Lower lobe of right lung (tissue), 2 donors: ENCODE data around the gene RPL37A. TPM values are rescaled to one million over a fixed set of nuclear protein-coding genes. Genes with fewer than 3 reads are reported as not detected.

Experiments used
- ATAC-seq, 2 donors: fragments of 200-7000 bp; cut with Tn5 transposase; one replicate each; pipeline ENCODE4 v1.9.1; 2020 to 2022; ENCODE audit warnings: mild to moderate bottlenecking in 2 of 2, moderate library complexity in 2 of 2
- DNase-seq: peaks from one replicate; pipeline ENCODE4 v3.0.0-alpha.2; 2020
- H3K27ac ChIP-seq: fragments of 200-600 bp; one replicate; pipeline ENCODE4 v1.8.0; 2022
- H3K27me3 ChIP-seq: fragments of 200-600 bp; one replicate; pipeline ENCODE4 v1.8.0; 2022; ENCODE audit warnings: low read depth
- H3K36me3 ChIP-seq: fragments of 200-600 bp; one replicate; pipeline ENCODE4 v1.8.0; 2022; ENCODE audit warnings: mild to moderate bottlenecking
- H3K4me1 ChIP-seq: fragments of 200-600 bp; one replicate; pipeline ENCODE4 v1.8.0; 2022
- H3K4me3 ChIP-seq: fragments of 200-600 bp; one replicate; pipeline ENCODE4 v1.8.0; 2022; ENCODE audit warnings: mild to moderate bottlenecking
- H3K9me3 ChIP-seq: fragments of 200-600 bp; one replicate; pipeline ENCODE4 v1.8.0; 2022
- CTCF ChIP-seq: fragments of 200-600 bp; IDR thresholded peaks from one replicate; pipeline ENCODE4 v1.8.0; 2022; ENCODE audit warnings: antibody characterized with exemption, mild to moderate bottlenecking
- intact Hi-C: fragments of 100-400 bp; cut with DNase I; formaldehyde crosslinking; loops from one replicate; pipeline ENCODE4 v1.11.0; 2022
- total RNA-seq: library from RNA; stranded (reverse); fragmentation: NEBNext Ultra II Directional; extraction: Animal tissue kit (Norgen Biotek cat#: 25700); gene quantifications from one replicate; pipeline ENCODE4 v1.2.1, GENCODE V29; 2021
- donor health status: DM: no; HTN: yes; CAD: no; lungs with severe emphysema.

Gene RPL37A
- total RNA-seq, 1 donor from 2014 or later = 1,974 TPM

- no peak for TF ChIP-seq CTCF
- DNase-seq = no peak
- no peaks in the 10 kb centered on the region for H3K9me3 ChIP-seq
- intact Hi-C loops = no loop called here
- no peak overlapping the region for H3K27ac ChIP-seq
- no peak for ATAC-seq
- H3K4me1 ChIP-seq = no peaks in the 10 kb centered on the region
- H3K4me3 ChIP-seq = no peak overlapping the region
- H3K27me3 ChIP-seq = no peaks in the 10 kb centered on the region
- H3K36me3 ChIP-seq = peaks cover 62% of the 10 kb centered on the region
Observed at GRCh38 chr2:216480221-216480620, 18.4 kb upstream of the RPL37A start.

GRCh38 chr2:216482640-216483039 lies 16.0 kb upstream of the RPL37A start:
- intact Hi-C loops = no loop called here
- TF ChIP-seq CTCF = no peak
- Histone ChIP-seq H3K27me3 (no peaks in the 10 kb centered on the region), H3K4me3 (no peak overlapping the region), H3K4me1 (no peaks in the 10 kb centered on the region), H3K36me3 (peaks cover 50% of the 10 kb centered on the region), H3K9me3 (no peaks in the 10 kb centered on the region), H3K27ac (no peak overlapping the region)
- ATAC-seq (no peak), DNase-seq (no peak)

- H3K36me3 ChIP-seq = peaks cover 26% of the 10 kb centered on the region
- no peak overlapping the region for H3K27ac ChIP-seq
- H3K4me3 ChIP-seq = no peak overlapping the region
- DNase-seq (no peak), ATAC-seq (no peak)
- no peak for TF ChIP-seq CTCF
- no peaks in the 10 kb centered on the region for H3K4me1 ChIP-seq
- H3K27me3 ChIP-seq = no peaks in the 10 kb centered on the region
- no peaks in the 10 kb centered on the region for H3K9me3 ChIP-seq
- intact Hi-C loops = no loop called here
Observed at GRCh38 chr2:216485237-216485636, 13.4 kb upstream of the RPL37A start.

GRCh38 chr2:216485745-216486144 lies 12.9 kb upstream of the RPL37A start:
- DNase-seq (no peak), ATAC-seq (peak; percentile 48 to 71)
- TF ChIP-seq CTCF = no peak
- Histone ChIP-seq H3K9me3 (no peaks in the 10 kb centered on the region), H3K4me1 (no peaks in the 10 kb centered on the region), H3K4me3 (no peak overlapping the region), H3K27ac (no peak overlapping the region), H3K27me3 (no peaks in the 10 kb centered on the region), H3K36me3 (peaks cover 21% of the 10 kb centered on the region)
- intact Hi-C loops = no loop called here

- H3K27ac ChIP-seq = no peak overlapping the region
- intact Hi-C loops = no loop called here
- H3K4me3 ChIP-seq = no peak overlapping the region
- H3K4me1 ChIP-seq = no peaks in the 10 kb centered on the region
- DNase-seq (no peak), ATAC-seq (no peak)
- no peaks in the 10 kb centered on the region for H3K9me3 ChIP-seq
- no peak for TF ChIP-seq CTCF
- H3K27me3 ChIP-seq = no peaks in the 10 kb centered on the region
- peaks cover 17% of the 10 kb centered on the region for H3K36me3 ChIP-seq
Observed at GRCh38 chr2:216486271-216486670, 12.4 kb upstream of the RPL37A start.

- H3K9me3 ChIP-seq = no peaks in the 10 kb centered on the region
- no peaks in the 10 kb centered on the region for H3K27me3 ChIP-seq
- intact Hi-C loops = no loop called here
- no peak for DNase-seq
- TF ChIP-seq CTCF = no peak
- H3K36me3 ChIP-seq = peaks cover 17% of the 10 kb centered on the region
- H3K4me1 ChIP-seq = peaks cover 3% of the 10 kb centered on the region
- no peak overlapping the region for H3K4me3 ChIP-seq
- no peak overlapping the region for H3K27ac ChIP-seq
- peak; percentile 41 to 60 for ATAC-seq
Observed at GRCh38 chr2:216486708-216487107, 11.9 kb upstream of the RPL37A start.
